HG03469 (cell line): Measurements from ENCODE around the gene PLCB1.

Experiments used
- ATAC-seq: cut with Tn5 transposase; IDR thresholded peaks from one replicate; pipeline ENCODE4 v1.9.1; 2021; ENCODE audit warnings: mild to moderate bottlenecking, moderate library complexity, moderate number of reproducible peaks; ENCODE audit not compliant: unreplicated experiment

PLCB1 gene

DNA sequence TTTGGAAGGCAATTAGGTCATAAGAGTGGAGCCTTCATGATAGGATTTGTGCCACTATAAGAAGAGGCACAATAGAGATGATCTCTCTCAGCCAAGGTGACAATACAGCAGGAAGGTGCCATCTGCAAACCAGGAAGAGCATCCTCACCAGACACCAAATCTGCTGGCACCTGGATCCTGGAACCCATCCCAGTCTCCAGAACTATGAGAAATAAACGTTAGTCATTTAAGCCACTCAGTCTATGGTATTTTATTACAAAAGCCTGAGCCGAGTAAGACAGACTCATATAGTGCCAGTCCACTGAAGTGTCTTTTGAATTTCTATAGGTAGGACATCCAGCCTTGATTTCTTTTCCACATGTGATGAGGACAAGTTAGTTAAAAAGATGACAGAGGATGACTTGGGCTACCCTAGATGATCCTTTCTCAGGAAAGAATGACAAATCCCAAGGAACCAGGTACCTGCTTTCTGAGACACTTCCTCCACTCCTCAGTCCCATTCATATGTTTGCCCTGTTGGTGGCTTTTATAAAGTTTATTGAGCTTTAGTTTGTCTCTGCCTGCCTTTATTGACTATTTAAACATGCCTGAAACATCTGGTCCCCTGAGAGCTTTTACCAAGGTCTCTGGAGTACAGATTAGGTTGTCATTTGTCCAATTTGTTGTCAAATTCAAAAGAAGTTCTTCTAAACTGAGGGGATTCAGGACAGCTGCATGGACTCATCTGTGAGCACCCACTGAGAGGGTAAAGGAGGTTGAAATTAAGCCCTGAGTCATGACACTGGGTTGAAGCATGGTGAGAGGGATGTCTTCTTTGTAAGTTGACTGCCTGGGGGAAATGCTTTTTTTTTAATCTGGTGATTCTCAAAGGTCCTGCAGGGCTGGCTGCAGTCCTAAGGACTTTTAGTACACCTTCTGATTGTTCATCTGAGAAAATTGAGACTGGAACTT is 771.9 kb downstream of the PLCB1 start:
- no peak for ATAC-seq

DNA sequence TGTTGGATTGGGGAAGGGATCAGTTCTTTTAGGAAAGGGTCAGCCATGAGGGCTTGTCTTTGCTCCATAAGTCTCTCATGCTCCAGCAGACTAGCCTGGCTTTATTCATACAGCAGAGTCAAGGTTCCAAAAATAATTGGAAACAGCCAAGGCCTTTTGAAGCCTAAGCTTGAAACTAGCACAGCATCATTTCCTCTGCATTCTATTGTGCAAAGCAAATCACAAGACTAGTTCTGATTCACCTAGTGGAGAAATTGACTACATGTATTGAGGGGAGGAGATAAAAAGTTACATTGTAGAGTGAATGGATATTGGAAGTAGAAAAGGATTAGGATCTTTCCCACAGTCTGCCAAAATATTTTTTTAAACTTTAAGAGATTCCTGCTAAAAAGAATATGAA is 777.5 kb downstream of the PLCB1 start:
- no peak for ATAC-seq

- no peak for ATAC-seq
These were observed 780.0 kb downstream of the PLCB1 start for GRCh38 chr20:8912096-8912495.

DNA sequence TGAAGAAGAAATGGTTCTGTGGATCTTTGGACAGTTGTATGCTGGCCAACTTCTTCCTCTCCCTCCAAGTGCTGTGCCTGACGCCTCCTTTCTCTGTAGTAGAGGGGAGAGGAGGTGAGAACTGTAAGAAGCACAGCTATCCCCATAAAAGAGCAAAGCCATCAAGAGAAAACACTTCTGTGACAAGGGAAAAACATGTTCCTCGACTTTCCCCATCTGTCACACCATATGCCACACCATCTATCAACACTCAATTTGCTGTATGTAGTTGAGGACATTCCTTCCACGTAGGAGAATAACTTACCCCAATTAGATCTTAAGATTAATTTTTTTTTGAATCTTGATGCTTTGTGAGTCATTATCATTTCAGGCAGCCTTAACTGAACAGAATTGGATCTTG is 780.7 kb downstream of the PLCB1 start:
- no peak for ATAC-seq

DNA sequence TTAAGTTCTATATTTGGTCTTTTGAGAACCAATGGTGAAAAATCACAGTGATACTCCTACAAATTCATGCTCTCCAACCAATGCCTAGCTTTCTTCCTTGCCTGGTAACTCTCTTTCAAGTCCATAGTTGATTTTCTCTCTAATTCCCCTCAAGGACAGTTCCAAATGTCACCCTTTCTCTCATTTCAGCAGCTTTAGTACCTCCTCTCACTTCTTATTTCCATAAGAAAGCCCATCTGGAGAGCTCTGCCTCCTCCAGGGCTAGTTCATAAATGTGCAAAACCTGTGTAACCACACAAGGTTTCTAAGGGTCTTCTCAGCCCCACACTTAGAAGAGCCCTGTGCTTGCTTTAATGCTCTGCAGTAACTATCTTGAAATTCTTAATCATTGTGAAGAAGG is 781.4 kb downstream of the PLCB1 start:
- ATAC-seq, result no peak

GRCh38 chr20:8914421-8914820 is 782.4 kb downstream of the PLCB1 start:
- ATAC-seq, result no peak

DNA sequence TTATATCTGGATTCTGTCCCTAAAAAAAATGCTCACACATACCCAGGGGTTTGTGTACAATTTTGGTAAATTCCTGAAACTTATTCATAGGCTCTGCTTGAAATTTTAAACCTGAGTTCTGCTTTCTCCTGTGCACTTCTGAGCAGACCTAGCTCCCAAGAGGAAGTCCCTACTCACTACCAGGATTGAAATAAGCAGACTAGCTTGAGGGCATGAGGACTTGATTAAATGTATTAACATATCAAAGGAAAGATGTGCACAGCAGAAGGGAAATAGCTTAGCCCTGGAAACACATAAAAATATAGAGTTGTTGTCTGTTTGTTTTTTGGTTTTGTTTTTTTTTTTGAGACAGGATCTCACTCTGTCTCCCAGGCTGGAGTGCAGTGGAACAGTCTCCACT is 785.0 kb downstream of the PLCB1 start:
- no peak for ATAC-seq

GRCh38 chr20:8918145-8918544 is 786.1 kb downstream of the PLCB1 start:
- ATAC-seq, result no peak

DNA sequence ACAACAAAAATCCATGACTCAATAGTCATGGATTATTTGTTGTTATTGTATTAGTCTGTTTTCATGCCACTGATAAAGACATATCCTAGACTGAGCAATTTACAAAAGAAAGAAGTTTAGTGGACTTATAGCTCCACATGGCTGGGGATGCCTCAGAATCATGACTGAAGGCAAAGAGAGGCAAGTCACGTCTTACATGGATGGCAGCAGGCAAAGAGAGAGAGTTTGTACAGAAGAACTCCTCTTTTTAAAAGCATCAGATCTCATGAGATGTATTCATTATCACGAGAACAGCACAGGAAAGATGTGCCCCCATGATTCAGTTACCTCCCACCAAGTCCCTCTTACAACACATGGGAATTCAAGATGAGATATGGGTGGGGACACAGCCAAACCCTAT is 792.5 kb downstream of the PLCB1 start:
- ATAC-seq, result no peak

DNA sequence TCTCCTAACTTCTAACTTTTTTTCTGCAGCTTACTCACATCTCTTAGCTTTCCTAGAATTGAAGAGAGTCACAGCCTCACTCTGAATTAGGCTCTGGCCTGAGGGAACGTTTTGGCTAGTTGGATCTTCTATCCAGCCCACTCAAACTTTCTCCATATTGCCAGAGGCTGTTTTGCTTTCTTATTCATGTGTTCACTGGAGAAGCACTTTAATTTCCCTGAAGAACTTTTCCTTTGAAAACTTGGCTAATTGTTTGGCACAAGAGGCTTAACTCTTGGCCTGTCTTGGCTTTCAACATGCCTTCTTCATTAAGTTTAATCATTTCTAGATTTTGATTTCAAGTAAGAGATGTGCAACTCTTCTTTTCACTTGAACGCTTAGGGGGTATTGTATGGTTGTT is 798.7 kb downstream of the PLCB1 start:
- no peak for ATAC-seq

- ATAC-seq, result no peak
These were observed 800.4 kb downstream of the PLCB1 start for GRCh38 chr20:8932192-8933165.

DNA sequence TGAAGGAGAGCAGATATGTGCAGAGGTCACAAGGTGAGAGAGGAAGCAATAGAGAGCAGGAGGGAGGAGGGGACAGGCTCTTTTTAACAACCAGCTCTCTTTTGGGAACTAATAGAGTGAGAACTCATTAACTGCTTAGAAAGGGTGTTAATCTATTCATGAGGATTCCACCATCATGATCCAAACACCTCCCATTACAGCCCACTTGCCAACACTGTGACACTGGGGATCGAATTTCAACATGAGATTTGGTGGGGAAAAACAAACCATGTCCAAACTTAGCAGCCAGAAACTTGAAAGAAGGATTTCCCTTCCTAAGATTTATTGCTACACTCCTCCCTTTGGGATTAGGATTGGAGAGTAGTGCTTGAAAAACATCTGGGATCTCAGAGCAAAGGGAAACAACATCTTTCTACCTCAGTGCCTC is 801.3 kb downstream of the PLCB1 start:
- ATAC-seq, result no peak

- no peak for ATAC-seq
These were observed 802.3 kb downstream of the PLCB1 start for GRCh38 chr20:8934362-8934761.
